GM03348 (cell line): ENCODE data around the gene FNDC3A.
"Not testable (repeated sequence)": the region's sequence is repeated elsewhere in the genome, so short reads cannot be mapped to it uniquely, and the experiment has no call there.

Source experiments
- DNase-seq: peaks from one replicate; pipeline ENCODE4 v3.0.0; 2012; ENCODE audit warnings: low spot score

The FNDC3A gene

DNA sequence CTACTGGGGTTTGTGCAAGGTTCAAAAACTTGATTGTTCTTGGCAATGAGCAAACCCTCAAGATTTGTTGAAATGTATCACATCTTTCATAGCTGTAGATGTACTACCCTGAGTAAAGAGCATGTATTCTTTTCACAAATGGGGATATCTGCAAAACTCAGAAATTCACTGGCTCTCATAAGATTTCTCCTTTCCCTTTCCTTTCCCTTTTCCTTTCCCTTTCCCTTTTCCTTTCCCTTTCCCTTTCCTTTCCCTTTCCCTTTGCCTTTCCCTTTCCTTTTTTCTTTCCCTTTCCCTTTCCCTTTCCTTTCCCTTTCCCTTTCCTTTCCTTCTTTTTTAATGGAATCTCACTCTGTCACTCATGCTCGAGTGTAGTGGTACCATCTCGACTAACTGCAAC, 69.1 kb downstream of the FNDC3A start:
- DNase-seq, result no peak

DNA sequence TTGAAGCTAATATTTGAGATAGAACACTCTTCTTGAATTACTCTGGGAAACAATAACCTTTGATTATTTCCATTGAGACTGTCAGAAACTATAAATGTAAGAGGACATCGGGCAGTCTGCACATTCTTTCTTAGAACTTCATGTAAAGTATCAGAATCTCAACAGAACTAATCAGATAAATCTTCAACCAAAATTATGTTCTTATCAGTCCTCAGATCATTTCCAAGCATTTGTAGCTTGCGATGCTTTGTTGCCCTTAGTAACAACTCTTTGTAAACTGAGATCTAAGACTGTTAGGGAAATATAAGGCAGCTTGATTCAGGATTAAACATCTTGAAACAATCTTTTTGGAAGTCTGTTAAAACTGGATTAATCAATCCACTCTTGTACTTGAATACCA, 70.3 kb downstream of the FNDC3A start:
- no peak for DNase-seq

DNA sequence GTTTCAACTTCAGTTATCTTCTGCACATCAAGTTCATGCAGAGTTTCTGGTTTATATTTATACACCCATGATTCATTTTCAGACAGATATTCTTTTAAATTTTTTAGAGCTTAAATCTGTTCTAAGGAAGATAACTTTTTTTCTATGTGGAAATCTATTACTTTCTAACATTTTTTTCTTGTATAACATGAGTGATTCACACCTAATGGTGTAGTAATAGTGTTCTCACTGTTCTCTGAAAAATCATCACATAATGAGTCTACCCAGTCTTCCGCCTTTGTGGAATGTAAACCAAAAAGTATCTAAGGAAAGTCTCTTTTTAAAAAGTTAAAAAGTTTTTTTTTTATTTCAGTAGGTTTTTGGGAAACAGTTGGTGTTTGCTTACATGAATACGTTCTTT, 70.8 kb downstream of the FNDC3A start:
- DNase-seq, result peak; percentile 44

DNA sequence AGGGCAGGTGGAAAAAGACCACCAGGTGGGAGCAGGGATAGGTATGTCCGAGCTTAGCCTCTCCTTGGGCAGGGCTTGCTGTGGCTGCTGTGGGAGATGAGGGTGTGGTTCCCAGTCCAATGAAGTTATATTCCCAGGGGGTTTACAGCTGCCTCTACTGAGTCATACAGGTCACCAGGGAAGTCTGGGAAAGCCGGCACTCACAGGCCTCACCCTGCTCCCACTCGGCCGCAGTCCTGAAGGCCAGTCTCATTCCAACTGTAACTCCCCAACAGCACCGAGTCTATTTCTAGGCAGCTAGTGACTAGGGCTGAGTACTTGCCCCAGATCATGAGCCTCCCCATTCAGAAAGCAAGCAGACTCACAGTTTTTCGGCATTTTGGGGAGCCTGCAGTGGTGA, 77.1 kb downstream of the FNDC3A start:
- no peak for DNase-seq

DNA sequence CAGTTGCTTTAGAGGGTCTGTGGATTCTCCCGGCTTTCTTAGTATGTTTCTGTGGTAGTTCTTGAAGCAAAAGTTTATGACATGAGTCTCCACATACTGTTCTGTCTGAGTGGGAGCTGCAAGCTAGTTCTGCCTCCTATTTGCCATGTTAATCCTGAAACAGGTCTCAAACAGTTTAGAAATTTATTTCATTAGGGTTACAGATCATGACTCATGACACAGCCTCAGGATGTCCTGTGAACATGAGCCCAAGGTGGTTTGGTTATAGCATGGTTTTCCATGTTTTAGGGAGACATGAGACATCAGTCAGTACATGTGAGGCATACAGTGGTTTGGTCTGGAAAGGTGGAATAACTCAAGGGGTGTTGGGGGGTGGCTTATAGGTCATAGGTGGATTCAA, 77.5 kb downstream of the FNDC3A start:
- no peak for DNase-seq

DNA sequence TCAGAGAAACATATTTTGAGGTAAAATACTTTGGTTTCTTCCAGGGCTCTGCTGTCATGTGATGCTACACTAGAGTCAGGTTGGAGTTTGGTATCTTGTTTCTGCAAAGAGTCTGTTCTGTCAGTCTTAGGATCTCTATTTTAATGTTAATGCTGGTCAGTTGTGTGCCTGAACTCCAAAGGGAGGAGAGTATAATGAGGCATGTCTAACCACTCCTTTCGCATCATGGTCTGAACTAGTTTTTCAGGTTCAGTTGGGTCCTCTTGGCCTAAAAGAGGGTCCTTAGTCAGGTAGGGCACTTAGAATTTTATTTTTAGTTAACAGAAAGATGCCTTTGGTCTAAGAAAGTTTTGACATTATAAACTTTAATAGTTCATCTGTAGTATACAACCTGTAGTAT, 78.2 kb downstream of the FNDC3A start:
- no peak for DNase-seq

DNA sequence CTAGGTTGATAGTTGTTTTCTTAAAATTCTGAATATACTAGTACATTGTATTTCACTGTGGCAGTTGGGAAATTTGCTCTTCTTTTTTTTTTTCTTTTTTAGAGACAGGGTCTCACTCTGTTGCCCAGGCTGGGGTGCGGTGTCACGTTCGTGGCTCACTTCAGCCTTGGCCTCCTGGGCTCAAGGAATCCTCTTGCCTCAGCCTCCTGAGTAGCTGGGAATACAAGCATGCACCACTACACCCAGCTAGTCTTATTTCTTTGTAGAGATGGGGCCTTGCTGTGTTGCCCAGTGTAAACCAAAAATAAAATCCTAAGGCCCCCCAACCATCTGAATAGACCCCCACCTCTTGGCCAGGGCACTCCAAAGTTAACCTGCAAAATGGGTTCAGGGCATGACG, 79.3 kb downstream of the FNDC3A start:
- DNase-seq, result no peak

DNA sequence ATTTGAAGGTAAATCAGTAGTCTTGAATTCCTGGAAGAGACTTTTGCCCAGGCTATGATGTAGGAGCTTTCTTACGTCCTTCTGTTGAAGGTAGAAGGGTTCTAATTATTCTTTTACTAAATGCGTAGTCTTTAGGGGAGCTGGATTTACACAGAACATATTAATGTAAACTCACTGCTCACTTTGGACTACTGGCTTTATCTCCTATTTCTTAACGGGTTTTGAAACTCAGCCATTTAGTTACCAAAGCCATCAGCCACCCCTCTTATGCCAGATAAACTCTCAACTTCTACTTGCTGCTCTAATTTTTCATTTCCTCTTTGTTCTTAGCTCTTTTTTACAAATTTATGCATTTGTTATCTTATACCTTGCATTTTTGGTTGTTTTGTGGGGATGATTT, 81.5 kb downstream of the FNDC3A start:
- DNase-seq, result no peak

DNA sequence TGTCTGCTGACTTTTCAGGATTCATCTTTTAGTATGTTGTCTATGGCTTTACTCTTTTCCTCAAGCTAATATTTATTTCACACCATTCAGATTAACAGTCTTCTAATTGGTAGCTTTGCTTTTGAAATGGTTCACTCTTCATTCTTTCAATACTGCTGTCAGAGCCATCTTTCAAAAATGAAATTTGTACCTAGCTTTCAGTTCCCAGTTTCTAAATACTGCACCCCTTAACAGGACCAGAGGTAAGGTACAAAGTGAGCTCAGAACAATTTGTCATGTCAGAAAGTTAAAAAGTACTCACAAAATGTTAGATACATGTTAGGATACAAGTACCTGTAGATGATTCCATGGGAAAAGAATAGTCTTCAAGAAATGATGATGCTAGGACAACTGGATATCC, 83.0 kb downstream of the FNDC3A start:
- DNase-seq, result no peak

DNA sequence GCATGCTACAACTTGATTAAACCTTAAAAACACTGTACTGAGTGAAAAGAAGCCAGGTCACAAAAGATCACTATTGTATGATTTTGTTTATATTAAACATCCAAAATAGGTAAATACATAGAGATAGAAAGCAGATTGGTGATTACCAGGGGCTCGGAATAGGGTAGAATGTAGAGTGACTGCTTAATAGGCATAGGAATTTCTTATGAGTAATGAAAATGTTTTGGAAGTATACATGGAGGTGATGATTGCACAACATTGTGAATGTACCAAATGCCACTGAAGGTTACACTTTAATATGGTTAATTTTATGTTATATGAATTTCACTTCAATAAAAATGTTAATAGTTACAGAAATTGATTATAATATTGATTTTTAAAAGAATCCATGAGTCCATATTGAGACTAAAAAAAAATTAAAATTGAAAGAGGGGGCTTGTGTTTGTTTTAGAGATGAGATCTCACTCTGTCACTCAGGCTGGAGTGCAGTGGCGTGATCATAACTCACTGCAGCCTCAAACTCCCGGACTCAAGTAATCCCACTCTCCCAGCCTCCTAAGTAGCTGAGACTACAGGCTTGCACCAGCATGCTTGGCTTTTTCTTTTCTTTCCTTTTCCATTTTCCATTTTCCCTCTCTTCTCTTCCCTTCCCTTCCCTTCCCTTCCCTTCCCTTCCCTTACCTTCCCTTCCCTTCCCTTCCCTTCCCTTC, 85.1 kb downstream of the FNDC3A start:
- peak; percentile 16 for DNase-seq

DNA sequence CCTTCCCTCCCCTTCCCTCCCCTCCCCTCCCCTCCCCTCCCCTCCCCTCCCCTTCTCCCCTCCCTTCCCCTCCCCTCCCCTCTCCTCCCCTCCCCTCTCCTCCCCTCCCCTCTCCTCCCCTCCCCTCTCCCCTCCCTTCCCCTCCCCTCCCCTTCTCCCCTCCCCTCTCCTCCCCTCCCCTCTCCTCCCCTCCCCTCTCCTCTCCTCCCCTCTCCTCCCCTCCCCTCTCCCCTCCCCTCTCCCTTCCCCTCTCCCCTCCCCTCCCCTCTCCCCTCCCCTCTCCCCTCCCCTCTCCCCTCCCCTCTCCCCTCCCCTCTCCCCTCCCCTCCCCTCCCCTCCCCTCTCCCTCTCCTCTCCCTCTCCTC, 85.7 kb downstream of the FNDC3A start:
- DNase-seq, result not testable (repeated sequence)

DNA sequence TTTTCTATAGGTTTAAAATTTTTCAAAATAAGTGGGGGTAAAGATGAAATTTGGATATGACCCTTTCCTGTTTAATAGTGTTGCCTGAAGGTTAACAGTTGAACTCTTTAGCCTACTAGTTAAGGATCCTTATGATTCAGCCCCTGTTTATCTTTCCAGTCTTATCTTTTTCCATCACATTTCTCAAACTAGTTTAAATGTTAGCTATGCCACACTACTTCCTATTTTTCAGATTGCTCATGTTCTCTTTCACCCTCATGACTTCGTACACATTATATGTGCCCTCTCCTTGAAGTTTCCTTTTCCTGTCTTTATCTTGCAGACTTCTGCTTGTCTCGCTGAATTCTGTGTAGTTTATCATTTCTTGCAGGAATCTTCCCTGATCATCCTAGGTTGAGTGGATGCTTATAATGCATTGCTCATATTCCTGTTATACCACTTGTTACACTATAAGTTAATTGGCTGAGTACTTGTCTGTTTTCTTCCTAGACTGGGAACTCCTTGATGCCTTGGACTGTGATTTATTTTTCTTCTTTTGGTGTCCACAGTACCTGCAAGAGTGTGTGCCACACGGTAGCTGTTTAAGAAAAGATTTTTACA, 86.7 kb downstream of the FNDC3A start:
- DNase-seq, result no peak

DNA sequence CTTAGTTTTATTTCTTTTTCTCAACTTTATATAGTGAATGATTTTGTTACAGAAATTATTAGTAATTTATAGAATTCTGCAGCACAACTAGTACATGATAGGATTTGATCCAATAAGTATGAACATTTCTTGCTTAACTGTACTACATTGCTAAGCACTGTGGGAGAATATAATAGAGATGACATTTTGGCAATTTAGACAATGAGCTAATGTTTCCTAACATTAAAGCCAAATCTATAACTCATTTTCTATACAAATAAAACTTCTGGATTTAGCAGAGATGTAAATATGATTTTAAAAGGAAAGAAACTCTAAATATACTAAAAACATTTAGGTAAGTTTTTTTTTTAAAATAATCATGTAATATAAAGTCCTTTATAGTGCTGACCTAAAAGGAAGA, 87.3 kb downstream of the FNDC3A start:
- no peak for DNase-seq

DNA sequence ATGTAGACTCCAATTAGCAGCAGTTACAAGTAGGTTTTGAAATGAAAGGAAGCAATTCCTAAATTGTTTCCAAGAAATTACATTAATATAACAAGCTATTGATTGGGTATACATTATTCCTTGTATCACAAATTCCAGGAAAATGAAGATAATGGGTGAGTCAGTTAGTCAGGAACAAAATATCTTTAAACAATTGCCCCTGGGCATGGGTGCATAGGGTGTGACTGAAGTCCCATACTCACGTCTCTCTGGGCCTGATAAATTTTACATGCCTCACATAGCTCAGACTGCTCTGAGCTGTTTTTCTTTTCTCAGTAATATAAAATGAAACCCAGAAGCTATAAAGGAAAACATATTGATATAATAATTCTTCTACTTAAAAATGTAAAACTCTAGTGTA, 87.8 kb downstream of the FNDC3A start:
- no peak for DNase-seq

DNA sequence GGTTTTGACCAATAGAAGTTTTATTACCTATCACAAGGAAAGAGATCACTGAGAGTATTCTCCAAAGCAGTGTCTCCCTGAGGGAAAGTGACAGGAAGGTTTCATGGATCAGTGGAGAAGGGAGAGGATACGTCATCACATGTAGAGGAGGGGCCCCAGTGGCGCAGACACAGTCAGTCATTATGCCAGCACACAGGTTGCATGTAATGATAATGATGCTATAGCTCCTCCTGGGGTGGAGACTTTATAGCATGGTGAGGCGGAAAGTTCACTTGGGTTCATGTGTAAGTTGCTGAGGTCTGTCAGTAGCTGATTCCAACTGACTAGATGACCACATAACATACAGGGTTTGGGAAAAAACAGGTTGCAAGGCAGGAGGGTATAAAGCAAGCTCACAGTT, 88.8 kb downstream of the FNDC3A start:
- DNase-seq, result no peak

DNA sequence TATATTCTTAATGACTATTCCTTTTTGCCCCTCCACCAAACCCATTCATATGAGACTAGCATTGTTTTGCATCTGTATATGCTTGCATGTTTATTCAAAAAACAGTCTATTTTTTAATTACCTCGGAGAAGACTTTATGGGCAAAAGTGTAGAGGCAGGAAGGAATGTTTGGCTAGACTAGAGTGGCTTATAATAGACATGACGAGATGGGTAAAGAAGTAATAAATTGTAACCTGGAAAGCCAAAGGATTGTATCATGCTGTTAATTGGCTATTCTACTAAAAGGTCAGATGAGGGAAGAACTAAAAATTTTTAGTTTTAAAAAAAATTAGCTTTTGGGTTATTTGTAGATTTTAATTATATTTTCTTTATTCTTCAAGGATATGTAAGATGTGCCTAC, 91.1 kb downstream of the FNDC3A start:
- DNase-seq, result no peak

DNA sequence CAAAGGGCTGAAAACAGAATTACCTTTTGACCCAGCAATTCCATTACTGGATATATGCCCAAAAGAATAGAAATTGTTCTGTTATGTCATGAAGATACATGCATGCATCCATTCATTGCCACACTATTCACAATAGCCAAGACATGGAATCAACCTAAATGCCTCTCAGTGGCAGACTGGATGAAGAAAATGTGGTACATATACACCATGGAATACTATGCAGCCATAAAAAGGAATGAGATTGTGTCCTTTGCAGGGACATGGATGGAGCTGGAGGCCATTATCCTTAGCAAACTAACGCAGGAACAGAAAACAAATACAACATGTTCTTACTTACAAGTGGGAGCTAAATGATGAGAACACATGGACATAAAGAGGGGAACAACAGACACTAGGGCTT, 92.8 kb downstream of the FNDC3A start:
- not testable (repeated sequence) for DNase-seq

DNA sequence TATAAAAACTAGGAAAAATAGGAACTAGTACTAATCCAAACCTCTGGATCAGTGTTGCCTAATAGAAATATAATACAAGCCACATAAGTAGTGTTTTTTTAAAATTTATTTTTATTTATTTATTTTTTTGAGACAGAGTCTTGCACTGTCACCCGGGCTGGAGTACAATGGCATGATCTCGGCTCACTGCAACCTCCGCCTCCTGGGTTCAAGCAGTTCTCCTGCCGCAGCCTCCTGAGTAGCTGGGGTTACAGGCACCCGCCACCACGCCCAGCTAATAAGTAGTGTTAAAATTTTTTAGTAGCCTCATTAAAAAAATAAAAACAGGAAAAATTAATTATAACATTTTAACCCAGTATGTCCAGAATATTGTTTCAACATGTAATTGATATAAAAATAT, 94.3 kb downstream of the FNDC3A start:
- DNase-seq, result not testable (repeated sequence)

DNA sequence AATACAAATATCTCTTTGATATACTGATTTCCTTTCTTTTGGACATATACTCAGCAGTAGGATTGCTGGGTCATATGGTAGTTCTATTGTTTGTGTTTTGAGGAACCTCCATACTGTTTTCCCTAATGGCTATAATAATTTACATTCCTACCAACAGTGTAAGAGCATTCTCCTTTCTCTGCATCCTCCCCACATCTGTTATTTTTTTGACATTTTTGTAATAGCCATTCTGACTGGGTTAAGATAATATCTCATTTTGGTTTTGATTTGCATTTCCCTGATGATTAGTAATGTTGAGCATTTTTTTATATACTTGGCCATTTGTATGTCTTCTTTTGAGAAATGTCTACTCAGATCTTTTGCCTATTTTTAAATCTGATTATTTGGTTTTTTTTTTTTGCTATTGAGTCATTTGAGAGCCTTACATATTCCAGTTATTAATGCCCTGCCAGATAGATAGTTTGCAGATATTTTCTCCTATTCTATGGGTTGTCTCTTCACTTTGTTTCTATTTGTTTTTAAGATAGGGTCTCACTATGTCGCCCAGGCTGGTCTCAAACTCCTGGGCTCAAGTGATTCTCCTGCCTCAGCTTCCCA, 95.7 kb downstream of the FNDC3A start:
- no peak for DNase-seq

DNA sequence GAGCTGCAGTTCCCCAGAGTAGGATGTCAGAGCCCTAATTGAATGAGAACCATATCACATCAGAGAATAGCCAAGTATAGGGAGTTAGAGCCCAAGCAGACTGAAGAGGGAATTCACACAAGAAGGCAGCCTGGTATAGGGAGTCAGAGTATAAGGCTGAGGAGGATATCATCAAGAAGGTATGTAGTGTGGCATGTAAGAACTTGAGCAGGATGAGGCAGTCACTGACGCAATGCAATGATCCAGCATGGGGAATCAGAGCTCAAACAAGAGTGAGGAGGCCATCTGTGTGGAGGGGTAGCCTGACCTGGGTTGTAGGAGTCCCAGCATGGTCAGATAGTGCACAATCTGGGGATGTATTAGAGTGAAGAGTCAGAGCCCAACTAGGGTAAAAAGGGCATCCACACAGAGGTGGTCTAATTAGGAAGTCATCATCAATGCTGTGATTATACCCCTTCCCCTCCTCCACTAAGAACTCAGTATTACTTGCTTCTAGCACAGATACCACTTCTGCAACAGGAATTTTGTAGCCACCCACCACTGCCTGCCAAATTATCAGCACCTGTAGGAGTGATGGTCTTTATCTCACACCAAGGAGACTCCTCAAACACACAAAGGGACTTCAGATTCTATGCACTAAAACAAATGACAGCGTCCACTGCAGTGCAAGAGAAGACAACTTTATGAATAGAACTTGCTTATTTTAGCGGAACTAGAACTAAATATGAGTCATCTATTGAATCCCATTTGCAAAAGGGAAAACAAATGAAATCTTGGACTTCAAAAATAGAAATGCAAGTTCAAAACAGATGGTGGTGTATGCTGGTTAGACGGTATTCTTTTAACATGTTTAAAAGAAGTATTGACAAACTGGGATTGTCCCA, 107.2 kb downstream of the FNDC3A start:
- DNase-seq, result peak; percentile 54

DNA sequence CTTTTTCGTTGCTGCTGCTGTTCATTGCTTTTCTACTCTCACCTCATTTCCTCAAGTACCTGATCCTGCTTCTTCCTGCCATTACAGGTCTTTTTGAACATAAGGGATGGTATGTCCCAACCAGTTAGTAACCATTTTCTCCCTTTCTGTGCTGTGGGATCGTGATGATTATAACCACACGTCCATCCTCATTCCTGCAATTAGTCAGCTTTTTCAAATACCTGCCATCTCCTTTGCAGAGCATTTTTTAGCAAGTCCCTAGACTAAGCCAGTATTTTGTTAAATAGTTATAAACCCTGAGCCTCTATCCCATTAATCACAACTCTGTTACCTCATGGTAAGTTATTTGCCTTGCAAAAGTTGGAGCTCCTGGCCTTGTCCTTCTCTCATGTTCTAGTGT, 109.2 kb downstream of the FNDC3A start:
- DNase-seq, result no peak

DNA sequence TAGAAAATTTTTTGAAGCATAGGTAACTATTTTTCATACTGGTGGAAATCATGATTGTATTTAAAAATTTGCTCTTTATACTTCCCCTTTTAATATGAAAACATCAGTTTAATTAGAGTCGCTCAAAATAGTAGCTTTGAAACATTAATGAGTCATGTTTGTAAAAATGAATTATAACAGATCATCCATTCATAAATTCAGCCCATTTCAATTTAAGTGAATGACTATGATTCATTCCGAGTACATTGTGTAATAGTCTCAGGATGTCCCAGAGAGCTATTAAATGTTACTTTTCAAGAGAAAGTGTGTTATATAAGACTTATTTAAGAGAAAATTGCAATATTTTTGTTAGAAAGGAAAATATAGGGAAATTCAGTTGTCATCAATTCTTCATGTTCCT, 111.0 kb downstream of the FNDC3A start:
- DNase-seq, result peak; percentile 58

DNA sequence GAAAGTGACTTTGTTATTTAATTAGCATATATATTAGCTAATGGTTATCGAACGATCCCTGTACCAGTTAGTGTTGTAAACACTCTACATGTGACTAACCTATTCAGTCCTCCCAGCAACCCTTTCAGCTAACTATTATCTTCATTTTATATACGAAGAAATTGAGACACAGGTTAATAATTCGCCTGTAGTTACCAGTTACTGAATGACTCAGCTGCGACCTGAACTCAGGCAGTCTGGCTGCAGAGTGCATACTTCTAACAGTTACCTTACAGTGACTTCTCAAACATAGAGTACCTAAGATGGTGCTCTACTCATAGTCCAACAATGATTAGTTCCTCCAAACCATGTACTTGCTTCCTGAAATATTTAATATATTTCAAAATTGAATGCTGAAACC, 117.7 kb downstream of the FNDC3A start:
- DNase-seq, result no peak
